ENCODE results near the gene TARS2.

Gene TARS2

DNA sequence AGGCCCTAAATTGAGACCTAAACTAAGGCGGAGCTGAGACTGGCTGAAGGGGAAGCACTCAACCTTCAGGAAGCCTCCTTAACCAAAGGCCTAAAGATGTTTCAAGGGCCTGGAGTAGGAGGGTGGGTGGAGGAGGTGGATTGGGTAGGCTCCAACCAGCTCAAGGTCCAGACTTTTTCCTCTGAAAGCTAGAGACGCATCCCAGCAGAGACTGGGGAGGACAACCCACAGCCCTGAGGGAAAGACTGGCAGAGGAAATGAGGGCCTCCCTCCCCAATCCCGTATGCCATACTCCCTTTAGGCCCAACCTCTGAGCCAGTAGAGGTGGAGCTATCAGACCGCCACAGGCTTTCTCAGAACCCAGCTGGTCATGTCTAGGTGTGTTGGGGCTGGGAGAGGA, 21.8 kb downstream of the TARS2 start:
- H3K9me3 ChIP-seq (ENCODE audit: insufficient read depth, low read length): no peaks in the 10 kb centered on the region
- TF ChIP-seq EZH2phosphoT487 (conservative IDR thresholded peaks at IDR 0.05; ENCODE audit: low read length): no peak
- TF ChIP-seq, protein P1, sequence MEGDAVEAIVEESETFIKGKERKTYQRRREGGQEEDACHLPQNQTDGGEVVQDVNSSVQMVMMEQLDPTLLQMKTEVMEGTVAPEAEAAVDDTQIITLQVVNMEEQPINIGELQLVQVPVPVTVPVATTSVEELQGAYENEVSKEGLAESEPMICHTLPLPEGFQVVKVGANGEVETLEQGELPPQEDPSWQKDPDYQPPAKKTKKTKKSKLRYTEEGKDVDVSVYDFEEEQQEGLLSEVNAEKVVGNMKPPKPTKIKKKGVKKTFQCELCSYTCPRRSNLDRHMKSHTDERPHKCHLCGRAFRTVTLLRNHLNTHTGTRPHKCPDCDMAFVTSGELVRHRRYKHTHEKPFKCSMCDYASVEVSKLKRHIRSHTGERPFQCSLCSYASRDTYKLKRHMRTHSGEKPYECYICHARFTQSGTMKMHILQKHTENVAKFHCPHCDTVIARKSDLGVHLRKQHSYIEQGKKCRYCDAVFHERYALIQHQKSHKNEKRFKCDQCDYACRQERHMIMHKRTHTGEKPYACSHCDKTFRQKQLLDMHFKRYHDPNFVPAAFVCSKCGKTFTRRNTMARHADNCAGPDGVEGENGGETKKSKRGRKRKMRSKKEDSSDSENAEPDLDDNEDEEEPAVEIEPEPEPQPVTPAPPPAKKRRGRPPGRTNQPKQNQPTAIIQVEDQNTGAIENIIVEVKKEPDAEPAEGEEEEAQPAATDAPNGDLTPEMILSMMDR (IDR thresholded peaks at IDR 0.05; ENCODE audit: insufficient read depth, low read length, poor library complexity, severe bottlenecking): no peak
- H3K4me3 ChIP-seq (ENCODE audit: insufficient read depth, low read length, poor library complexity, severe bottlenecking): no peak overlapping the region
- H3K27me3 ChIP-seq (ENCODE audit: low read length): no peaks in the 10 kb centered on the region
- no peak overlapping the region for H3K27ac ChIP-seq (ENCODE audit: low read depth, low read length)
- H3K9ac ChIP-seq (ENCODE audit: low read length): no peak overlapping the region
- H3F3A ChIP-seq (ENCODE audit: insufficient read depth): no peaks in the 10 kb centered on the region
- no peak overlapping the region for H3K4me2 ChIP-seq (ENCODE audit: low read depth, low read length, poor library complexity, severe bottlenecking)
- no peak overlapping the region for H2AFZ ChIP-seq (ENCODE audit: low read depth, low read length, severe bottlenecking)
- no peaks in the 10 kb centered on the region for H4K20me1 ChIP-seq (ENCODE audit: low read depth, low read length)
- H3K79me2 ChIP-seq (ENCODE audit: insufficient read depth, low read length): no peaks in the 10 kb centered on the region
- H3K9me2 ChIP-seq (replicated peaks; ENCODE audit: insufficient read depth, low read length): no peaks in the 10 kb centered on the region
- no peaks in the 10 kb centered on the region for H3K36me3 ChIP-seq (ENCODE audit: low read length)

DNA sequence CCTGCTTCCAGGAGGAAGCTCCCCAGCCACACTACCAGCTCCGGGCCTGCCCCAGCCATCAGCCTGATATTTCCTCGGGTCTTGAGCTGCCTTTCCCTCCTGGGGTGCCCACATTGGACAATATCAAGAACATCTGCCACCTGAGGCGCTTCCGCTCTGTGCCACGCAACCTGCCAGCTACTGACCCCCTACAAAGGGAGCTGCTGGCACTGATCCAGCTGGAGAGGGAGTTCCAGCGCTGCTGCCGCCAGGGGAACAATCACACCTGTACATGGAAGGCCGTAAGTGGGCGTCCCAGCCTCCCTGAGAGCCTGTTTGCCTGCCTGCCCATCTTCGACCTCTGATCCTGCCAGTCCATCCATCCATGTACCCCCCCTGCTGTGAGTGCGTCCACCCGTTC, 24.3 kb downstream of the TARS2 start:
- Histone ChIP-seq H3K79me2 (ENCODE audit: insufficient read depth, low read length) (no peaks in the 10 kb centered on the region), H3K9ac (ENCODE audit: low read length) (no peak overlapping the region), H3K4me2 (ENCODE audit: low read depth, low read length, poor library complexity, severe bottlenecking) (no peak overlapping the region), H3K9me3 (ENCODE audit: insufficient read depth, low read length) (no peaks in the 10 kb centered on the region), H3K27ac (ENCODE audit: low read depth, low read length) (no peak overlapping the region), H3K9me2 (replicated peaks; ENCODE audit: insufficient read depth, low read length) (no peaks in the 10 kb centered on the region), H3K36me3 (ENCODE audit: low read length) (no peaks in the 10 kb centered on the region), H2AFZ (ENCODE audit: low read depth, low read length, severe bottlenecking) (no peak overlapping the region), H3K4me3 (ENCODE audit: insufficient read depth, low read length, poor library complexity, severe bottlenecking) (no peak overlapping the region), H4K20me1 (ENCODE audit: low read depth, low read length) (no peaks in the 10 kb centered on the region), H3F3A (ENCODE audit: insufficient read depth) (peaks cover 5% of the 10 kb centered on the region; the same call in 1 of the 2 replicates), H3K27me3 (ENCODE audit: low read length) (no peaks in the 10 kb centered on the region)
- TF ChIP-seq, protein P1 (IDR thresholded peaks at IDR 0.05; ENCODE audit: insufficient read depth, low read length, poor library complexity, severe bottlenecking): no peak
- TF ChIP-seq EZH2phosphoT487 (conservative IDR thresholded peaks at IDR 0.05; ENCODE audit: low read length): no peak

DNA sequence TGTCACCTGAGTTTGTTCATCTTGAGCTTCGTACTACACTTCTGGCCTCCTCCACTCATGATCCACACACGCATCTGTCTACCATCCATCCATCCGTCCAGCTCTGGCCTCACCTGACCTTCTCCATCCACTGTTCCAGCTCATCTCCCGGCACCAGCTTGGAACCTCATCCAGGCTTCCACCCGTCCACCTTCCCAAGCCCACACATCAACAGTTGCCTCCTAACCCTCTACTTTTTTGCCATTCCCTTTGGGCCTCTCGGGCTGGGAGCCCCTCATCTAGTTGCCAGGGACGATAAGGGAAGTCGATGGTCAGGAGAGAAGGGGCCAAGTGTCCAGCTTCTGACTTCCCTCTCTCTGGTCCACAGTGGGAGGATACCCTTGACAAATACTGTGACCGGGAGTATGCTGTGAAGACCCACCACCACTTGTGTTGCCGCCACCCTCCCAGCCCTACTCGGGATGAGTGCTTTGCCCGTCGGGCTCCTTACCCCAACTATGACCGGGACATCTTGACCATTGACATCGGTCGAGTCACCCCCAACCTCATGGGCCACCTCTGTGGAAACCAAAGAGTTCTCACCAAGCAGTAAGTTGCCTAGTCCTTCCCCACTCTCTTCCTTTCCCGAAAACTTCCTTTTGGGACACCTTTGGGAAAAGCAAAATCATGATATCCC, 24.9 kb downstream of the TARS2 start:
- TF ChIP-seq, protein P1 (IDR thresholded peaks at IDR 0.05; ENCODE audit: insufficient read depth, low read length, poor library complexity, severe bottlenecking): no peak
- H3K4me3 ChIP-seq (ENCODE audit: insufficient read depth, low read length, poor library complexity, severe bottlenecking): no peak overlapping the region
- H3K9ac ChIP-seq (ENCODE audit: low read length): no peak overlapping the region
- no peaks in the 10 kb centered on the region for H3K79me2 ChIP-seq (ENCODE audit: insufficient read depth, low read length)
- H3K9me3 ChIP-seq (ENCODE audit: insufficient read depth, low read length): no peaks in the 10 kb centered on the region
- no peak overlapping the region for H2AFZ ChIP-seq (ENCODE audit: low read depth, low read length, severe bottlenecking)
- H3K9me2 ChIP-seq (replicated peaks; ENCODE audit: insufficient read depth, low read length): no peaks in the 10 kb centered on the region
- H3K4me2 ChIP-seq (ENCODE audit: low read depth, low read length, poor library complexity, severe bottlenecking): no peak overlapping the region
- H3K27ac ChIP-seq (ENCODE audit: low read depth, low read length): no peak overlapping the region
- H3K36me3 ChIP-seq (ENCODE audit: low read length): no peaks in the 10 kb centered on the region
- no peaks in the 10 kb centered on the region for H4K20me1 ChIP-seq (ENCODE audit: low read depth, low read length)
- no peaks in the 10 kb centered on the region for H3K27me3 ChIP-seq (ENCODE audit: low read length)
- peaks cover 9% of the 10 kb centered on the region; the same call in 1 of the 2 replicates for H3F3A ChIP-seq (ENCODE audit: insufficient read depth)

All from SU-DHL-6 (cell line).